ENCODE data around the gene CCDC70.
"Not testable (repeated sequence)": the region's sequence is repeated elsewhere in the genome, so short reads cannot be mapped to it uniquely, and the experiment has no call there.

The CCDC70 gene

DNA sequence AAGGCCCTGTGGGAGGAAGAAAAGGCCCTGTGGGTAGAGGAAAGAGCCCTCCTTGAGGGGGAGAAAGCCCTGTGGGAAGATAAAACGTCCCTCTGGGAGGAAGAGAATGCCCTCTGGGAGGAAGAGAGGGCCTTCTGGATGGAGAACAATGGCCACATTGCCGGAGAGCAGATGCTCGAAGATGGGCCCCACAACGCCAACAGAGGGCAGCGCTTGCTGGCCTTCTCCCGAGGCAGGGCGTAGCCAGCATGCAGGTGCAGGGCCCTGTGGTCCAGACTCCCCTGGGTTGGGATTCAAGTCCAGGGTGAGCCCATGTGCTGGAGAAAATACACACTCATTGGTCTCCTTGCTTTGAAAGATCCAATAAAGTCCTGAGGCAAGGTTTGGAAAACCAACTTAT is 4.1 kb downstream of the CCDC70 start:
- DNase-seq = no peak

- no peak for DNase-seq
These were observed 5.3 kb downstream of the CCDC70 start for GRCh38 chr13:51867062-51867461.

DNA sequence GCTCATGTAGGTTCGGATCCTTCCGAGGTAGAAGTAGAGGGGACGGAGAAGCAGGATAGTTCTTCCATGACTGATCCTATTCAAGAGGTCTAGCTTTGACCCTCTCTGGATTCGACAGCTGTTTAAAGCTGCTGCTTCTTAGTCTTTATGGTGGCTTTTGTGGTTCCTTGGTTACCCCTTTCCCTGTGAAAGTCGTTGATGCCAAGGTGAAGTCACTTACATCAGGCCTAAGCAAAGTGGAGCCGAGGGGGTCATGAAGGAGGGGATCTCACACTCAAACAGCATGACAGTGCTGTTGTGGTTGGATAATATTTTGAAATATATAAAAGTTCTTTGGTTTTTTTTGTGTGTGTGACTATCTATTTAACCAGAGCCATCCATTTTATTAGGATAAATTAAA is 8.1 kb downstream of the CCDC70 start:
- no peak for DNase-seq

DNA sequence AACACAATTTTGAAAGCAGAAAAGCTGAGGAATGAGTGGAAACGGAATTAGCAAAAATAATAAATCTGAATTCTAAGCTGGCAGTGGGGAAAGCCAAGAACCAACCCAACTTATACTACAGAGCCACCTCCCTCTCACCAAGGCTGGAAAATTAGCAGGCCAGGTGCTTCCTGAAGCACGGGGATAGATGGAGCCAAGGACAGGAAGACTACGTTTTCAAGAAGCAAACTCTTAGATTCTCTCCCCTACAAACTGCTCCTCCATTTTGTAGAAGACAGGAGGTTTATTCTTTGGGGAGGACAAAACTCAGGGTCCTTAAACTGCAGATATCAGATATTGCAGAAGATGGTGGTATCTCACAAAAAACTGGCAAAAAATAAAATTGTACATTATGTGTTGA is 8.8 kb downstream of the CCDC70 start:
- DNase-seq = no peak

GRCh38 chr13:51873117-51873798 is 11.5 kb downstream of the CCDC70 start:
- DNase-seq = no peak

DNA sequence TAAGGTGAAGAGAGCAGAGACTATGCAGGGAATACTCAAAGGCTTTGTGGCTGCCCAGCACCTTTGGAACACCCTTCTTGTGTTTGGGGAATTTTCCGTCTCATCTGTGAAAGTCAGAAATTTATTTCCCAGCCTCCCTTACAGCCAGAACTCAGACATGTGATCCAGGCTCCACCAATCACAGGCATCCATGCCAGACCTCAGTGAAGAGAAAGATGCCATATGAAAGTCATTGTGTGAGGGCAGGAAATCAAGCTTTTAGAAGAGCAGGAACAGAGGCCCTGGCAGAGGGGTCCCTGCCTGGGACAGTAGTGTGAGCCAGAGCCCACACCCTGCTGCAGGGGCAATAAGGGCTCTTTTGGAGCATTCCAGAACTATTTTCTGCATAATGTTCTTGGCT is 12.1 kb downstream of the CCDC70 start:
- DNase-seq = no peak

DNA sequence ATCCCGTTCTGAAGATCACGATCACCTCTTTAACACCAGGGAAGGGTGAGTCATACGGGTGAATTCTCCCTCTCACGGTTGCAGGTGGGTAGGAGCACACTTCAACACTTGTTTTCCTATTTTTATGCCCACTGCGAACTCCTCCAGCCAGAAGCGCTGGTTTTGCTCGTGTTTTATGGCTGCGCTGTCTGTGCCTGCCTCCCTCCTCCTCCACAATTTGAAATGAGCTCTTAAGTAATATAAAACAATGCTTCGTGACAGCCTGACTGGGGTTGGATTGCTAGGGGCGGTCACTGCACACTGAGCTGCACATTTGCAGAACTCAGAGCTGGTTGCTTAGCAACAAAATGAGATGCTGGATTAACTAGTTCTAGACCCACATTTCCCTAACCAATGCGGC is 12.9 kb downstream of the CCDC70 start:
- DNase-seq = no peak

- no peak for DNase-seq
These were observed 17.4 kb downstream of the CCDC70 start for GRCh38 chr13:51879133-51879532.

DNA sequence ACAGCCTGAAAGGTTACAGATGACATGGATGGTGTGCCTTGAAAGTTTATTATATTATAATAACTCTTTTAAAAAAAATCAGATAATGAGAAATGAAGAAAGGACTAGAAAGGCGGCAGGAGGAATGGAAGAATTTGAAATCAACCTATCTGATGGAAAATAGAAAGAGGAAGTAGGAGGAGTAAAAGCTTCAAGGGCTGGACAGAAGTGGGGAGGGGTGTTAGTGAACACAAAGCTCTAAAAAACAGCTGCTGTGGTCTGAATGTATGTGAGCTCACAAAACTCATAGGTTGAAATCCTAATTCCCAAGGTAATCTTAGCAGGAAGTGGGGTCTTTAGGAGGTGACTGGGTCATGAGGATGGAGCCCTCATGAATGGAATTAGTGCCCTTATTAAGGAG is 19.5 kb downstream of the CCDC70 start:
- no peak for DNase-seq

- DNase-seq = no peak
These were observed 20.9 kb downstream of the CCDC70 start for GRCh38 chr13:51882570-51883225.

DNA sequence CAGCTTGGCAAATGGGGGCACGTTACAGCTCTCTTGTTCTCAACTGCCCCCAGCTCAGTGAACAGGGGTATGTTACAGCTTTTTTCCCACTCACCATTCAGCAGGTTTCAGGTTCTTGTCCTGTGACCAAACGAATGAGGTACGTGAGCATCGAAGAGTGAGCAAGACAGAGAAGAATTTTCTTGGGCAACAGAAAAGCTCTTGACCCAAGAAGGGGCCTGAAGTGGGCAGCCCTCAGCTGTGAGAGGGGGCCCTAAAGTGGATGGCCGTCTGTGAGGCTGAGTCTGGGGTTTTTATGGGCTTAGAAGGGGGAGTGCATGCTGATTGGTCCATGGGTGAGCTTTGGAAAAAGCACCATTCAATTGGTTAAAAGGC is 21.4 kb downstream of the CCDC70 start:
- no peak for DNase-seq

GRCh38 chr13:51885651-51886050 is 23.9 kb downstream of the CCDC70 start:
- no peak for DNase-seq

DNA sequence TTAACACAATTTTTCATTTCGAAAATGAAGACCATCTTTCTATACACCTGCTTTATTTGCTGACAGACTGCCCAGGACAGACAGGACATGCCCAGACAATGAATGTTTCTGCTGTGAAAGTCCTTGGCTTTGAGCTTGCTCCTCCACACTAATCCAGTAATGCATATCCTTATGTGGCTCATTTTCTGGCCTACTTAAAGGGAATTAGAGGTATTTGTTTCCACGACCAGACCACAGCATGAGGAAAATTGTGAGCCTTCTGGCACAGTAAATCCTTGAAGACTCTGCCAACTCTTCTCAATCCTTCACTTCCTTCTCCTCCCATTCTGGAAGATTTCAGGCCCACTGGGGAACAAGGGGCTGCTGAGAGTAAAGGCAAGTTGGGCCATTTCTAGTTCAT is 25.7 kb downstream of the CCDC70 start:
- DNase-seq = no peak

DNA sequence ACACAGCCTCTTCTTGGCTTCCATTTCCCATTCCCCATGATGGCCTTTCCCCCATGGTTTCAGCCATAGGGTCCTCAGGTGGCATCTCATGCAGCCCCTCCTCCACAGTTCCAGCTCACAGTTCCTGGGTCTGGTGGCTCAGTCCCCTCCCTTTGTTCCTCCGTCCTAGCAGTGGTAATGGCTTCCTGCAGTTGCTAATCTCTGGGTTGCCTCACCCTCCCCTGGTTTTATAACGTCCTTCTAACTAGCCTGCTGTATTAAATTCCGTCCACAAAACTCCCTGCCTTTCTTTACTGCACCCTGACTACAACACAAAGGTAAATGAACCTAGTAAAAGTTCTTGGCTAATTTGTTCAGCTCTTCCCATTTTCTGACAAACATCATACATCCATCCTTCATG is 30.9 kb downstream of the CCDC70 start:
- no peak for DNase-seq

- DNase-seq = no peak
These were observed 32.5 kb downstream of the CCDC70 start for GRCh38 chr13:51894239-51894638.

DNA sequence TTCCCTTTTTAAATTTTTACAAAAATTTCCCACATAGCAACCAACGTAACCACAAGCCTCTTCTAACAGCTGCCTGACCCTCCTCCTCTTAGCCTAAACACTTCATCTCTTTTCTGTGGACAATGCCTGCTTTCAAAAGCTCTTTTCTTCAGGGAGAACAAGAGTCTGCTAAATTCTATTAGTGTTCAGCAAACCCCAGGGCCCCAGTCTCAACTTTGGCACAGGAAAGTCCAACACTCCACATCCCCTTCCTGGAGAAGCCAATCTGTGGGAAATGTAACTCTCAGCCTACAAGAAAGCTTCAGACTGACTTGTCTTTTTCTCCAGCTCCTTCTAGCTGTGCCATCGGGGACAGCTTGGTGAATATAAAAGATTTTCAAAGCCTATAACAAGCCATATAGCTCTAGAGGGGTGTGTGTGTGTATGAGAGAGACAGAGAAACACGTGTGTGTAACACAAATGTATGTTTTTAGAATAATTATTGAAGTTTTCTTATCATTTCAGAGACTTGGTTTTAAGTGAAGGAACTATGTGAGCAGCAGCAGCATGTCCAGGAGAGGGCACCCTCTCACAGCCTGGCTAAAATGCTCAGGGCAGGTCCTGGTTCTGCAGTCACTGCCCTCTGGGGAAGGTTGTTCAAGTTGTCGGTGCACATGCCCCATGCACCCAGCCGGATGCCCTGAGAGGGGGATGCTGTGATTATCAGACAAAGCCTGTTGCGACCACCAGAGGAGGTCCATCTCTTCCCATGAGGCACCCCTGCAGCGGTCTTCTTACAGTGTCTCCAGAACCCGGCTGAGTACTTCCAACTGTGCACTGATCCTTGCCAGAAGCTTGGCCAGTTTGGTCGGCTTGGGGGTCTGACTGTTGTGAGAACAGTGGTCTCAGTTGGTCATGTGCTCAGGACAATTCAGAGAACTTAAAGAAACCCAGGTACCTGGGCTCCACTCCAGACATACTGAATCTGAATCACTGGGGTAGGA is 34.4 kb downstream of the CCDC70 start:
- DNase-seq = peak; percentile 13

- DNase-seq = no peak
These were observed 38.7 kb downstream of the CCDC70 start for GRCh38 chr13:51900471-51900870.

- DNase-seq = no peak
These were observed 41.0 kb downstream of the CCDC70 start for GRCh38 chr13:51902776-51903175.

DNA sequence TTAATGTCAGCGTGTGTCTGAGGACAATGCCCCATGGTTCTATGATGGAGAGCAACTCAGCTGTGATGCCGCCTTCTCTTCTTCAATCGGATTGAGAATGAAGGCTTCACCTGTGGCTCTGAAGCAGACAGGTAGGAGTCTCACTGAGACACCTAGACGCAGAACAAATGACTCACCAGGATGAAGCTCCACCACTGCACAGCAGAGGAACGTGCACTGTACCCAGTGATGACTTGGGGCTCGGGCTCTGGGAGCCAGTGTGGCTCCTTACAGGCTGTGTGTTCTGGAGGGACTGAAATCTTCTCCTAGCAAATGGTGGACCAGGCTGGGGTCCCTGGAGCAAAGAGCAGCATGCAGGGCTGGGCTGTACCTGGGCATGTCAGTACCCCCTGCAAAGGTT is 44.0 kb downstream of the CCDC70 start:
- no peak for DNase-seq

- DNase-seq = no peak
These were observed 44.8 kb downstream of the CCDC70 start for GRCh38 chr13:51906581-51906980.

DNA sequence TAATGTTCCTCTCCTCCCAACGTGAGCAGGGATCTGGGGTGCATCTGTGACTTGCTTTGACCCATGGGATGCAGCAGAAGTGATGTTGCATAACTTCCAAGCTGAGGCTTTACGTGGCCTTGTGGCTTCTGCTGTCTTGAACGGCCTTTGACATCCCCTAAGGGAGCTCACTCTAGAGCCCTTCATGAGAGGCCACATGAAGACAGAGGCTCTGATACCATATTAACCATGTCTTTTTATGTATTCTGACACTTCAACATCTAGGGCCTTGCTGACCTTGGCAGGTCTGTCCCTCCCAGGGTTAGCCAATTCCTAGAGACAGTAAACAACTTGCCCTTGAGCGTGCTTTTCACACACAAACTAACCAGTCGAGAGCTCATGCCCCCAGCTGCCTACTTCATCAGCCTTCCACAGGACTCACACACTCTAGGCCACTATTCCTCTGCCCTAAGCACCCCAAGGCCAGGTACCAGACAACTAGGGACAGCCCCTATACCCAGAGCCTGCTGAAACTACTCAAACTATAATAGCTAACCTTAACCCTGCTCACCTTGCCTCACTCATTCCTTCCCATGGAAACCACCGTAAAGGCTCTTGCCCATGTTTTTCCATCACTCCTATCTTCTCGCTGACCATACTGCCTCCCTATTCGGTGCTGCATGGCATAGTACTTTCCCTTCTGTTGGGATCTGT is 45.4 kb downstream of the CCDC70 start:
- DNase-seq = no peak

GRCh38 chr13:51909265-51909664 is 47.5 kb downstream of the CCDC70 start:
- not testable (repeated sequence) for DNase-seq

DNA sequence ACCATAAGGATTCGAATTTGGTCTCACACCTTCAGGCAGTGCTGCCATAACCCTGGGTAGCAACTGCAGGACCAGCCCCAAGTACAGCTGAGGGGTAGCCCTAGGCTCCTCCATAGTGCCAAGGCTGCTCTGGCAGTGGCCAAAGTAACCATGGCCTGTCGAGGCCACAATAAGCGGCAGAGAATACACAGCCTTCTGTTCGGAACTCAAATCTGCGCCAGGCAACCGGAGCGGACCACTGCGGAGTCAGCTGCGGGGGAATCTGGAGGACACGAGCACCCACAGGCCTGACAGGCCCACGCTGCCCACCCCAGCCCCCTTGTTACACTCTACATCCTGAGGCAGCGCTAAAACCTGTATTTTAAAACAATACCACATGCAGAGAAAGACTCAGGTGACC is 48.7 kb downstream of the CCDC70 start:
- no peak for DNase-seq
